HepG2 (cell line): Measurements from ENCODE around the gene RASGRP1. TPM values are rescaled to one million over a fixed set of nuclear protein-coding genes. Genes with fewer than 3 reads are reported as not detected.

ENCODE experiments used
- ATF7-NPFF ChIP-seq: sonication (generic); formaldehyde crosslinking; IDR thresholded peaks from 2 replicates; pipeline ENCODE4 v1.8.1; 2023; ENCODE audit warnings: mild to moderate bottlenecking, low read depth, missing genetic modification reagents, moderate library complexity
- CCAR2 ChIP-seq: fragments of 200-400 bp; formaldehyde crosslinking; optimal IDR thresholded peaks from 2 replicates; pipeline ENCODE3; 2018; ENCODE audit warnings: low read depth, mild to moderate bottlenecking, low read length, moderate library complexity
- EEA1 ChIP-seq: sonication (generic); formaldehyde crosslinking; IDR thresholded peaks from 2 replicates; pipeline ENCODE4 v1.5.1; 2020; ENCODE audit warnings: mild to moderate bottlenecking, missing genetic modification reagents, borderline replicate concordance
- FOXK1 ChIP-seq: sonication (generic); formaldehyde crosslinking; IDR thresholded peaks from 2 replicates; pipeline ENCODE4 v1.4.0; 2020; ENCODE audit warnings: low read depth, missing genetic modification reagents, borderline replicate concordance
- MBD4 ChIP-seq: IDR thresholded peaks from 2 replicates; pipeline ENCODE4 v1.6.1; 2012; ENCODE audit warnings: low read length, inconsistent platforms, borderline replicate concordance
- MIER2 ChIP-seq: IDR thresholded peaks from 2 replicates; pipeline ENCODE4 v1.6.1; 2016; ENCODE audit warnings: missing biosample characterization, missing genetic modification reagents
- MXI1 ChIP-seq: IDR thresholded peaks from 3 replicates; pipeline ENCODE4 v1.6.1; 2012; ENCODE audit warnings: low read depth, low read length, inconsistent platforms, borderline replicate concordance
- NFIC ChIP-seq: IDR thresholded peaks from 2 replicates; pipeline ENCODE4 v1.6.1; 2012; ENCODE audit warnings: mild to moderate bottlenecking, low read length, inconsistent platforms
- RNF2 ChIP-seq: fragments of 450-650 bp; conservative IDR thresholded peaks from 2 replicates; pipeline ENCODE4 v1.6.1; 2016; ENCODE audit warnings: low read depth
- TCF7 ChIP-seq: sonication (generic); IDR thresholded peaks from 2 replicates; pipeline ENCODE4 v1.6.1; 2016; ENCODE audit warnings: antibody characterized with exemption, low read depth
- ZBTB21 ChIP-seq: sonication (generic); formaldehyde crosslinking; IDR thresholded peaks from 2 replicates; pipeline ENCODE4 v1.4.0; 2020; ENCODE audit warnings: missing genetic modification reagents
- ZC3H4 ChIP-seq: sonication (generic); formaldehyde crosslinking; IDR thresholded peaks from 2 replicates; pipeline ENCODE4 v1.4.0; 2020; ENCODE audit warnings: missing genetic modification reagents, borderline replicate concordance
- ZNF652 ChIP-seq: IDR thresholded peaks from 2 replicates; pipeline ENCODE4 v1.6.1; 2016; ENCODE audit warnings: low read depth, borderline replicate concordance
- ZNF878 ChIP-seq: sonication (generic); formaldehyde crosslinking; IDR thresholded peaks from 2 replicates; pipeline ENCODE4 v1.8.1; 2023; ENCODE audit warnings: mild to moderate bottlenecking, missing genetic modification reagents, moderate library complexity
- polyA plus RNA-seq, 8 experiments: library from polyadenylated mRNA; depleted of rRNA in 3 of 8; stranded (reverse) in 7 of 8; unstranded in 1 of 8; fragments of >200 nt; fragmentation: Illumina TruSeq in 4 of 8; extraction: Trizol in 4 of 8; gene quantifications; 2 replicates each; pipeline versions ENCODE4 v1.2.1 to v1.2.3, GENCODE V29; 2011 to 2016; ENCODE audit warnings: low read depth in 4 of 8, missing spikeins in 1 of 8, mixed read lengths in 1 of 8; ENCODE audit not compliant: insufficient read depth in 1 of 8
- total RNA-seq, 5 experiments: library from RNA; depleted of rRNA; stranded (reverse); fragments of >200 nt; fragmentation: Illumina TruSeq; extraction: Trizol; gene quantifications; 2 replicates each; pipeline ENCODE4 v1.2.3, GENCODE V29; 2016; ENCODE audit warnings: low read depth in 1 of 5
- TF ChIP-seq, protein P1 (sequence below): IDR thresholded peaks from 2 replicates; pipeline ENCODE4 v1.6.1; 2016; ENCODE audit warnings: mild to moderate bottlenecking
- TF ChIP-seq, protein P2 (sequence below): sonication (generic); formaldehyde crosslinking; IDR thresholded peaks from 2 replicates; pipeline ENCODE4 v1.4.0; 2020; ENCODE audit warnings: low read depth, missing genetic modification reagents
- TF ChIP-seq, protein P3 (sequence below): sonication (generic); formaldehyde crosslinking; IDR thresholded peaks from 2 replicates; pipeline ENCODE4 v1.4.0; 2020; ENCODE audit warnings: mild to moderate bottlenecking, missing genetic modification reagents
- TF ChIP-seq, protein P4 (sequence below): sonication (generic); formaldehyde crosslinking; IDR thresholded peaks from 2 replicates; pipeline ENCODE4 v1.8.0; 2022; ENCODE audit warnings: mild to moderate bottlenecking, missing genetic modification reagents; ENCODE audit not compliant: insufficient replicate concordance
- TF ChIP-seq, protein P5 (sequence below): sonication (generic); formaldehyde crosslinking; IDR thresholded peaks from 2 replicates; pipeline ENCODE4 v1.5.0; 2020; ENCODE audit warnings: missing genetic modification reagents

RASGRP1 gene
- total and polyA plus RNA-seq, 2 of the 13 experiments (the other 11 are each of a cell fraction or from before 2014, with no cell fraction given): 0.07 TPM; not detected in 1

DNA sequence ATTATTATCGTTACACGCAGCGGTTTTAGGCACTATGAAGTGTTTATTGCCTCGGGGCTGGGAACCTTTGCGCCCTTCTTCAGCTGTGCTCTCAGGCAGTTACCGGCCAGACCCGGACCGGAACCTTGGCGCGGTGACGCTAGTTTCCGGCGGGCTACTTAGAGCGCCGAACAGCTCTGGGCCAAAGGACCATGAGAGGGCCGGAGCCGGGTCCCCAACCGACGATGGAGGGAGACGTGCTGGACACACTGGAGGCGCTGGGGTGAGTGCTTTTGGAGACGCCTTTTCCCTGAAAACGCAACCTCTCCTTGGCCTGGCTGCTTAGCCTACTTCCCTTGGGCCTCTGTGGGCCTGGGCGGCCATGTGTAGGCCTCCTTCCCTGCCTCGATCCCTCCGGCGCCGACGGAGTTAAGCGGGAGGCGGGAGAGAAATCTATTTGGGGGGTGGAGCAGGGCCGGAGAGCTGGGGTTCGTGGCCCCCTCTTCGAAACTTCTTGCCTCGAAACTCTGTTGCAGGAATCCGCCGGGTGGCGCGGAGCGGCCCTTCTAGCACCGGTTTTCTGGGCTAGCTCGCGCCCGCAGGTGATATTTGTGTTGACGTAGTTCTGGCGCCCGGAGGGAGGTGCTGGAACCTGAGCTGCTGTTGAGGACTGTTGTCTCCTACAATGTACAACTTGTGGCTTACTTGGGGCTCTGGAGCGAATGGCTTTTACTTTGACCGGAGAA is 110.5 kb downstream of the RASGRP1 start, which contains the start of gene FAM98B (continued):
- TF ChIP-seq, protein P1, sequence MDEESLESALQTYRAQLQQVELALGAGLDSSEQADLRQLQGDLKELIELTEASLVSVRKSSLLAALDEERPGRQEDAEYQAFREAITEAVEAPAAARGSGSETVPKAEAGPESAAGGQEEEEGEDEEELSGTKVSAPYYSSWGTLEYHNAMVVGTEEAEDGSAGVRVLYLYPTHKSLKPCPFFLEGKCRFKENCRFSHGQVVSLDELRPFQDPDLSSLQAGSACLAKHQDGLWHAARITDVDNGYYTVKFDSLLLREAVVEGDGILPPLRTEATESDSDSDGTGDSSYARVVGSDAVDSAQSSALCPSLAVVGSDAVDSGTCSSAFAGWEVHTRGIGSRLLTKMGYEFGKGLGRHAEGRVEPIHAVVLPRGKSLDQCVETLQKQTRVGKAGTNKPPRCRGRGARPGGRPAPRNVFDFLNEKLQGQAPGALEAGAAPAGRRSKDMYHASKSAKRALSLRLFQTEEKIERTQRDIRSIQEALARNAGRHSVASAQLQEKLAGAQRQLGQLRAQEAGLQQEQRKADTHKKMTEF (CRISPR knock-in tag): peak; percentile 94
- TF ChIP-seq MXI1 (peak; percentile 50; the same call in 1 of the 3 replicates), MIER2 (CRISPR knock-in tag) (peak; percentile 74), CCAR2 (peak; percentile 61), ZBTB21 (CRISPR knock-in tag) (peak; percentile 50; the same call in 1 of the 2 replicates), NFIC (peak; percentile 32; the same call in 1 of the 2 replicates), ZC3H4 (no peak), TCF7 (no peak), EEA1 (CRISPR knock-in tag) (0 out of 2 replicates have a peak, but pooled peaks have one; percentile 32), ATF7-NPFF (CRISPR knock-in tag) (peak; percentile 64; the same call in 1 of the 2 replicates), MBD4 (no peak), ZNF652 (peak; percentile 98), ZNF878 (CRISPR knock-in tag) (0 out of 2 replicates have a peak, but pooled peaks have one; percentile 17), RNF2 (peak; percentile 78; the same call in 1 of the 2 replicates), FOXK1 (CRISPR knock-in tag) (peak; percentile 95; the same call in 1 of the 2 replicates)
- TF ChIP-seq, protein P2, sequence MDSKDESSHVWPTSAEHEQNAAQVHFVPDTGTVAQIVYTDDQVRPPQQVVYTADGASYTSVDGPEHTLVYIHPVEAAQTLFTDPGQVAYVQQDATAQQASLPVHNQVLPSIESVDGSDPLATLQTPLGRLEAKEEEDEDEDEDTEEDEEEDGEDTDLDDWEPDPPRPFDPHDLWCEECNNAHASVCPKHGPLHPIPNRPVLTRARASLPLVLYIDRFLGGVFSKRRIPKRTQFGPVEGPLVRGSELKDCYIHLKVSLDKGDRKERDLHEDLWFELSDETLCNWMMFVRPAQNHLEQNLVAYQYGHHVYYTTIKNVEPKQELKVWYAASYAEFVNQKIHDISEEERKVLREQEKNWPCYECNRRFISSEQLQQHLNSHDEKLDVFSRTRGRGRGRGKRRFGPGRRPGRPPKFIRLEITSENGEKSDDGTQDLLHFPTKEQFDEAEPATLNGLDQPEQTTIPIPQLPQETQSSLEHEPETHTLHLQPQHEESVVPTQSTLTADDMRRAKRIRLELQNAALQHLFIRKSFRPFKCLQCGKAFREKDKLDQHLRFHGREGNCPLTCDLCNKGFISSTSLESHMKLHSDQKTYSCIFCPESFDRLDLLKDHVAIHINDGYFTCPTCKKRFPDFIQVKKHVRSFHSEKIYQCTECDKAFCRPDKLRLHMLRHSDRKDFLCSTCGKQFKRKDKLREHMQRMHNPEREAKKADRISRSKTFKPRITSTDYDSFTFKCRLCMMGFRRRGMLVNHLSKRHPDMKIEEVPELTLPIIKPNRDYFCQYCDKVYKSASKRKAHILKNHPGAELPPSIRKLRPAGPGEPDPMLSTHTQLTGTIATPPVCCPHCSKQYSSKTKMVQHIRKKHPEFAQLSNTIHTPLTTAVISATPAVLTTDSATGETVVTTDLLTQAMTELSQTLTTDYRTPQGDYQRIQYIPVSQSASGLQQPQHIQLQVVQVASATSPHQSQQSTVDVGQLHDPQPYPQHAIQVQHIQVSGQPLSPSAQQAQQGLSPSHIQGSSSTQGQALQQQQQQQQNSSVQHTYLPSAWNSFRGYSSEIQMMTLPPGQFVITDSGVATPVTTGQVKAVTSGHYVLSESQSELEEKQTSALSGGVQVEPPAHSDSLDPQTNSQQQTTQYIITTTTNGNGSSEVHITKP (CRISPR knock-in tag): peak; percentile 60; the same call in 1 of the 2 replicates
- TF ChIP-seq, protein P3, sequence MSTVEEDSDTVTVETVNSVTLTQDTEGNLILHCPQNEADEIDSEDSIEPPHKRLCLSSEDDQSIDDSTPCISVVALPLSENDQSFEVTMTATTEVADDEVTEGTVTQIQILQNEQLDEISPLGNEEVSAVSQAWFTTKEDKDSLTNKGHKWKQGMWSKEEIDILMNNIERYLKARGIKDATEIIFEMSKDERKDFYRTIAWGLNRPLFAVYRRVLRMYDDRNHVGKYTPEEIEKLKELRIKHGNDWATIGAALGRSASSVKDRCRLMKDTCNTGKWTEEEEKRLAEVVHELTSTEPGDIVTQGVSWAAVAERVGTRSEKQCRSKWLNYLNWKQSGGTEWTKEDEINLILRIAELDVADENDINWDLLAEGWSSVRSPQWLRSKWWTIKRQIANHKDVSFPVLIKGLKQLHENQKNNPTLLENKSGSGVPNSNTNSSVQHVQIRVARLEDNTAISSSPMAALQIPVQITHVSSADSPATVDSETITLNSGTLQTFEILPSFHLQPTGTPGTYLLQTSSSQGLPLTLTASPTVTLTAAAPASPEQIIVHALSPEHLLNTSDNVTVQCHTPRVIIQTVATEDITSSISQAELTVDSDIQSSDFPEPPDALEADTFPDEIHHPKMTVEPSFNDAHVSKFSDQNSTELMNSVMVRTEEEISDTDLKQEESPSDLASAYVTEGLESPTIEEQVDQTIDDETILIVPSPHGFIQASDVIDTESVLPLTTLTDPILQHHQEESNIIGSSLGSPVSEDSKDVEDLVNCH: no peak
- TF ChIP-seq, protein P4, sequence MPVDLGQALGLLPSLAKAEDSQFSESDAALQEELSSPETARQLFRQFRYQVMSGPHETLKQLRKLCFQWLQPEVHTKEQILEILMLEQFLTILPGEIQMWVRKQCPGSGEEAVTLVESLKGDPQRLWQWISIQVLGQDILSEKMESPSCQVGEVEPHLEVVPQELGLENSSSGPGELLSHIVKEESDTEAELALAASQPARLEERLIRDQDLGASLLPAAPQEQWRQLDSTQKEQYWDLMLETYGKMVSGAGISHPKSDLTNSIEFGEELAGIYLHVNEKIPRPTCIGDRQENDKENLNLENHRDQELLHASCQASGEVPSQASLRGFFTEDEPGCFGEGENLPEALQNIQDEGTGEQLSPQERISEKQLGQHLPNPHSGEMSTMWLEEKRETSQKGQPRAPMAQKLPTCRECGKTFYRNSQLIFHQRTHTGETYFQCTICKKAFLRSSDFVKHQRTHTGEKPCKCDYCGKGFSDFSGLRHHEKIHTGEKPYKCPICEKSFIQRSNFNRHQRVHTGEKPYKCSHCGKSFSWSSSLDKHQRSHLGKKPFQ (CRISPR knock-in tag): no peak
- TF ChIP-seq, protein P5, sequence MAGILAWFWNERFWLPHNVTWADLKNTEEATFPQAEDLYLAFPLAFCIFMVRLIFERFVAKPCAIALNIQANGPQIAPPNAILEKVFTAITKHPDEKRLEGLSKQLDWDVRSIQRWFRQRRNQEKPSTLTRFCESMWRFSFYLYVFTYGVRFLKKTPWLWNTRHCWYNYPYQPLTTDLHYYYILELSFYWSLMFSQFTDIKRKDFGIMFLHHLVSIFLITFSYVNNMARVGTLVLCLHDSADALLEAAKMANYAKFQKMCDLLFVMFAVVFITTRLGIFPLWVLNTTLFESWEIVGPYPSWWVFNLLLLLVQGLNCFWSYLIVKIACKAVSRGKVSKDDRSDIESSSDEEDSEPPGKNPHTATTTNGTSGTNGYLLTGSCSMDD: no peak
